Common myeloid progenitor, CD34-positive (primary cell): ENCODE measurements around the gene ATF6.

Experiments
- CTCF ChIA-PET: fragments of 350-600 bp; sonication (Branson Sonifier 250); formaldehyde crosslinking; loops from one replicate; lab custom pipeline; 2021; ENCODE audit warnings: antibody characterized with exemption; lab: Charles Lee
- POLR2A ChIA-PET: fragments of 350-600 bp; sonication (Branson Sonifier 250); formaldehyde crosslinking; loops from one replicate; lab custom pipeline; 2021; ENCODE audit warnings: antibody characterized with exemption; lab: Charles Lee
- DNase-seq, 3 donors: peaks; one replicate each; pipeline versions ENCODE4 v3.0.0 to v3.0.0-alpha.2; 2013
- H3K27ac ChIP-seq, 2 experiments: 1 replicate in 1 of 2; 2 replicates in 1 of 2; pipeline ENCODE4 v1.7.0; 2013; ENCODE audit warnings: inconsistent platforms in 2 of 2, low read length in 2 of 2, mild to moderate bottlenecking in 2 of 2, low read depth in 1 of 2, moderate library complexity in 1 of 2; ENCODE audit not compliant: severe bottlenecking in 2 of 2, insufficient read depth in 1 of 2, poor library complexity in 1 of 2
- H3K27me3 ChIP-seq, 5 experiments: replicated peaks in 2 of 5; 1 replicate in 3 of 5; 2 replicates in 2 of 5; pipeline versions ENCODE4 v1.6.1 to v1.7.0; 2013; ENCODE audit warnings: low read length in 4 of 5, mild to moderate bottlenecking in 2 of 5, moderate library complexity in 2 of 5, inconsistent platforms in 1 of 5; ENCODE audit not compliant: insufficient read depth in 5 of 5, control insufficient read depth in 4 of 5
- H3K36me3 ChIP-seq, 4 experiments: 1 replicate in 2 of 4; 2 replicates in 2 of 4; pipeline versions ENCODE4 v1.6.1 to v1.7.0; 2013; ENCODE audit warnings: low read length in 3 of 4, control low read depth in 1 of 4, mild to moderate bottlenecking in 1 of 4; ENCODE audit not compliant: control insufficient read depth in 4 of 4, insufficient read depth in 4 of 4
- H3K4me1 ChIP-seq, 4 experiments: 1 replicate in 3 of 4; 2 replicates in 1 of 4; pipeline versions ENCODE4 v1.6.1 to v1.7.1; 2013; ENCODE audit warnings: low read length in 3 of 4, mild to moderate bottlenecking in 3 of 4, control low read depth in 1 of 4, inconsistent platforms in 1 of 4, moderate library complexity in 1 of 4; ENCODE audit not compliant: control insufficient read depth in 4 of 4, insufficient read depth in 4 of 4; ENCODE audit errors: control extremely low read depth in 1 of 4
- H3K4me3 ChIP-seq, 7 experiments: 1 replicate in 4 of 7; 2 replicates in 3 of 7; pipeline versions ENCODE4 v1.5.1 to v1.7.0; 2013; ENCODE audit warnings: mild to moderate bottlenecking in 7 of 7, low read length in 6 of 7, moderate library complexity in 6 of 7, inconsistent platforms in 2 of 7, low read depth in 2 of 7, control low read depth in 1 of 7; ENCODE audit not compliant: insufficient read depth in 4 of 7, control insufficient read depth in 1 of 7; ENCODE audit errors: extremely low read depth in 1 of 7
- H3K9me3 ChIP-seq, 5 experiments: 1 replicate in 4 of 5; 2 replicates in 1 of 5; pipeline versions ENCODE4 v1.6.1 to v1.7.1; 2013; ENCODE audit warnings: low read length in 4 of 5, mild to moderate bottlenecking in 2 of 5, inconsistent platforms in 1 of 5, low read depth in 1 of 5, moderate library complexity in 1 of 5; ENCODE audit not compliant: control insufficient read depth in 4 of 5, insufficient read depth in 2 of 5; ENCODE audit errors: control extremely low read depth in 1 of 5
- WGBS: methylation state at CpG from one replicate; pipeline ENCODE4 v1.1.5; 2013; ENCODE audit not compliant: insufficient coverage; 5-methylcytosine and 5-hydroxymethylcytosine counted together

Gene ATF6

GRCh38 chr1:161872506-161872905 lies 106.4 kb downstream of the ATF6 start:
- WGBS = no CpG with 5 or more reads among the region's 2 CpGs
- peaks cover 0 to 5% (median 4%) of the 10 kb centered on the region in 4 experiments for H3K36me3 ChIP-seq
- no peak for DNase-seq
- CTCF ChIA-PET = no interaction called here
- no peaks in the 10 kb centered on the region for H3K9me3 ChIP-seq
- H3K27me3 ChIP-seq = no peaks in the 10 kb centered on the region
- POLR2A ChIA-PET = no interaction called here
- H3K4me1 ChIP-seq = no peaks in the 10 kb centered on the region
- no peak overlapping the region for H3K4me3 ChIP-seq
- H3K27ac ChIP-seq = no peak overlapping the region

- Histone ChIP-seq H3K4me1 (no peaks in the 10 kb centered on the region), H3K36me3 (peaks cover 0 to 9% (median 5%) of the 10 kb centered on the region in 4 experiments), H3K27ac (no peak overlapping the region), H3K9me3 (no peaks in the 10 kb centered on the region), H3K27me3 (no peaks in the 10 kb centered on the region), H3K4me3 (no peak overlapping the region)
- no peak for DNase-seq
- CTCF ChIA-PET = interaction anchor here (0.9 kb wide), 1 partner anchor 158 kb away, joined by 3 read pairs; no protein-coding TSS in a partner anchor
- 100% methylated on average over 1 of the region's 1 CpG for WGBS
- POLR2A ChIA-PET = no interaction called here
These were observed 113.1 kb downstream of the ATF6 start for GRCh38 chr1:161879261-161879660.

- ChIA-PET CTCF (interaction anchor here (1.1 kb wide), 1 partner anchor 139 kb away, joined by 3 read pairs; the partner anchor contains the start of gene OLFML2B), POLR2A (no interaction called here)
- Histone ChIP-seq H3K9me3 (no peaks in the 10 kb centered on the region), H3K36me3 (peaks cover 6 to 16% (median 10%) of the 10 kb centered on the region in 4 experiments), H3K27ac (no peak overlapping the region), H3K4me1 (no peaks in the 10 kb centered on the region), H3K4me3 (no peak overlapping the region), H3K27me3 (no peaks in the 10 kb centered on the region)
- no peak for DNase-seq
- 100% methylated on average over 2 of the region's 2 CpGs for WGBS
These were observed 118.4 kb downstream of the ATF6 start for GRCh38 chr1:161884475-161884874.

DNA sequence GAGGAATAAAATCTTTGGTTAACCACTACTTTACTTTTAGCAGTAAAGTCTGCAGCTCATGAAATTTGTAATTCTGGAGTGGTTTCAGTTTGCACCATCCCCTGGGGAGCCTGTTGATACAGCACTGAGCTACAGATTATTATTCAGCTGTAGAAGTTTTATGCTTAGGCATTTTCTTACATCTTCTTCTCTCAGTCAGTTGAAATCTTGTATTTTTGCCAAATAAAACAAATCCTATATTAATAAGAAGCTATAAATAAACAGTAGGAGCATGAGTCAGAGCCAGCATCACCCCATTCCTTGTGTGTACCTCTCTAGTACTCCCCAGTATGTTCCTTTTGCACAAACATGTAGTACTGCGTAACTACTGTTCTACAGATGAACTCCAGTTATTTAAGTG lies 118.9 kb downstream of the ATF6 start:
- no peaks in the 10 kb centered on the region for H3K27me3 ChIP-seq
- no peaks in the 10 kb centered on the region for H3K4me1 ChIP-seq
- peaks cover 8 to 16% (median 11%) of the 10 kb centered on the region in 4 experiments for H3K36me3 ChIP-seq
- H3K9me3 ChIP-seq = no peaks in the 10 kb centered on the region
- H3K27ac ChIP-seq = no peak overlapping the region
- no peak overlapping the region for H3K4me3 ChIP-seq
- DNase-seq = no peak
- ChIA-PET CTCF (interaction anchor here (0.9 to 1.1 kb wide), 2 partner anchors 21 to 139 kb away, joined by 3 read pairs; partner anchors contain the start of gene OLFML2B), POLR2A (no interaction called here)
- WGBS = no CpG with 5 or more reads among the region's 1 CpG

DNA sequence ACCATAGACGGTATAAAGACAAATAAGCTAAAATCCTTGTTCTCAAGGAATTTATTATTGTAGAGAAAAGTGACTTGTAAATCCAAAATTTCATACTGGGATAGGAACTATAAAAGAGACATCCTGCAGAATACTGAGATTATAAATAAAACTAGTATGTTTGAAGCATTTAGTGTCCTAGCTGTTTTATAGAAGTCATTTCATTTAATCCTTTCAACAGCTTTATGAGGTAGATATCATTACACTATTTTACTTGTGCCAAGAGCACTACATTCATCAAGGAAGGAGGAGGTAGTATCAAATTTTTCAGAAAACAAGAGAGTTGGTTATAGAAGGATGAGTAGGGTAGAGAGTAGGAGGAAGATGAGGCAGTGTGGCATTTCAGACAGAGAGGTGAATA lies 119.6 kb downstream of the ATF6 start:
- Histone ChIP-seq H3K4me3 (no peak overlapping the region), H3K27ac (no peak overlapping the region), H3K9me3 (no peaks in the 10 kb centered on the region), H3K27me3 (no peaks in the 10 kb centered on the region), H3K36me3 (peaks cover 15 to 21% (median 18%) of the 10 kb centered on the region in 4 experiments), H3K4me1 (no peaks in the 10 kb centered on the region)
- WGBS = no CpG with 5 or more reads among the region's 1 CpG
- ChIA-PET CTCF (interaction anchor here (0.9 kb wide), 1 partner anchor 22 kb away, joined by 3 read pairs; no protein-coding TSS in a partner anchor), POLR2A (no interaction called here)
- DNase-seq = no peak

DNA sequence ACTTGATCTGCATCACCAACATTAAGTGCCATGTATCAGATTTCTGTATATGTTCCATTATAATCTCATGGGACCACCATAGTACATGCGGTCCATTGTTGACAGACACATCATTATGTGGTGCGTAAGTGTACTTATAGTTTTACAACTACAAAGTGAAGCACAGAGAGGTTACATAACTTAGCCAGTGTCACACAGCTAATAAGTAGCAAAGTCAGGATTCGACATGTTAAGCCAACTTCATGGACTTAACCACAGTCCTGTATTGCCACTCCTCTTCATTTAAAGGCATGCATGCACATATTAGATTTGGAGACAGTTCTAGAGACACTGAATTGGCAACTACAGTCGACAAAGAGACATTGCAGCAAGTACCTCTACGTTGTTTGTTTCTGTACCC lies 120.5 kb downstream of the ATF6 start:
- ChIA-PET CTCF (interaction anchor here (1.0 kb wide), 1 partner anchor 9 kb away, joined by 3 read pairs; no protein-coding TSS in a partner anchor), POLR2A (interaction anchor here (0.6 kb wide), 1 partner anchor 120 kb away, joined by 4 read pairs; no protein-coding TSS in a partner anchor)
- 100% methylated on average over 3 of the region's 5 CpGs for WGBS
- H3K27ac ChIP-seq = no peak overlapping the region
- H3K4me1 ChIP-seq = no peaks in the 10 kb centered on the region
- no peak overlapping the region for H3K4me3 ChIP-seq
- DNase-seq = no peak
- peaks cover 15 to 29% (median 23%) of the 10 kb centered on the region in 4 experiments for H3K36me3 ChIP-seq
- H3K9me3 ChIP-seq = no peaks in the 10 kb centered on the region
- H3K27me3 ChIP-seq = no peaks in the 10 kb centered on the region

- no CpG with 5 or more reads among the region's 3 CpGs for WGBS
- no peak for DNase-seq
- POLR2A ChIA-PET = no interaction called here
- Histone ChIP-seq H3K27me3 (no peaks in the 10 kb centered on the region), H3K27ac (no peak overlapping the region), H3K9me3 (no peaks in the 10 kb centered on the region), H3K4me3 (no peak overlapping the region), H3K36me3 (peaks cover 15 to 29% (median 24%) of the 10 kb centered on the region in 4 experiments), H3K4me1 (no peaks in the 10 kb centered on the region)
- CTCF ChIA-PET = no interaction called here
These were observed 121.7 kb downstream of the ATF6 start for GRCh38 chr1:161887730-161888287.
